Activated T-helper 1 cell treated with anti-CD3 and anti-CD28 coated beads, Interleukin-2, amount 50 U/mL, for 16 hours (primary cell): ENCODE results near the gene NPR2.
A peak's percentile ranks its signal among the peaks of the same experiment; 100 is the strongest.

Experiments
- DNase-seq, 2 donors: peaks; one replicate each; pipeline ENCODE4 v3.0.0-alpha.2; 2020; ENCODE audit warnings: low read depth in 1 of 2, low spot score in 1 of 2

NPR2 gene

GRCh38 chr9:35791297-35791921 is at the start of gene NPR2:
NPR2 (plus strand) TSS chr9:35791591; CDS start chr9:35792409, 818 bp downstream.
- no peak for DNase-seq

- no peak for DNase-seq
Observed at GRCh38 chr9:35741740-35742139, 49.7 kb upstream of the NPR2 start.

GRCh38 chr9:35743452-35743851 is 47.9 kb upstream of the NPR2 start:
- no peak for DNase-seq

GRCh38 chr9:35743880-35744518 is 47.4 kb upstream of the NPR2 start:
- no peak for DNase-seq

GRCh38 chr9:35745569-35745968 is 45.8 kb upstream of the NPR2 start:
- no peak for DNase-seq

GRCh38 chr9:35746583-35746982 is 44.8 kb upstream of the NPR2 start:
- DNase-seq, result no peak

GRCh38 chr9:35748242-35748857 is 43.0 kb upstream of the NPR2 start:
- DNase-seq, result no peak

GRCh38 chr9:35748858-35749514 is 42.4 kb upstream of the NPR2 start, which contains the start of the genes GBA2 and RGP1:
GBA2 (minus strand) TSS chr9:35749228; CDS start chr9:35748704, 524 bp downstream.
RGP1 (plus strand) TSS chr9:35749287; CDS start chr9:35749756, 469 bp downstream.
- DNase-seq, result peak; percentile 37 to 55

GRCh38 chr9:35749515-35750255 is 41.7 kb upstream of the NPR2 start:
- DNase-seq, result no peak

GRCh38 chr9:35750256-35750531 is 41.2 kb upstream of the NPR2 start:
- no peak for DNase-seq

GRCh38 chr9:35753466-35753865 is 37.9 kb upstream of the NPR2 start:
- DNase-seq, result no peak

- no peak for DNase-seq
Observed at GRCh38 chr9:35754264-35754663, 37.1 kb upstream of the NPR2 start, which contains the start of gene MSMP. MSMP (minus strand) TSS chr9:35754276; CDS start chr9:35754129, 147 bp downstream.

GRCh38 chr9:35755071-35755470 is 36.3 kb upstream of the NPR2 start:
- no peak for DNase-seq

- peak; percentile 43 to 59 for DNase-seq
Observed at GRCh38 chr9:35756275-35757225, 34.8 kb upstream of the NPR2 start.

- no peak for DNase-seq
Observed at GRCh38 chr9:35757226-35757891, 34.0 kb upstream of the NPR2 start.

GRCh38 chr9:35757892-35758275 is 33.5 kb upstream of the NPR2 start:
- no peak for DNase-seq

GRCh38 chr9:35758475-35759050 is 32.8 kb upstream of the NPR2 start:
- DNase-seq, result no peak

GRCh38 chr9:35759795-35760194 is 31.6 kb upstream of the NPR2 start:
- DNase-seq, result no peak

GRCh38 chr9:35760651-35761050 is 30.7 kb upstream of the NPR2 start:
- no peak for DNase-seq
